ENCODE results near the gene NME1. TPM values are rescaled to one million over a fixed set of nuclear protein-coding genes. Genes with fewer than 3 reads are reported as not detected.

NME1 gene
- total and polyA plus RNA-seq, 3 experiments from 2014 or later: 61.2 to 404 (median 401) TPM

DNA sequence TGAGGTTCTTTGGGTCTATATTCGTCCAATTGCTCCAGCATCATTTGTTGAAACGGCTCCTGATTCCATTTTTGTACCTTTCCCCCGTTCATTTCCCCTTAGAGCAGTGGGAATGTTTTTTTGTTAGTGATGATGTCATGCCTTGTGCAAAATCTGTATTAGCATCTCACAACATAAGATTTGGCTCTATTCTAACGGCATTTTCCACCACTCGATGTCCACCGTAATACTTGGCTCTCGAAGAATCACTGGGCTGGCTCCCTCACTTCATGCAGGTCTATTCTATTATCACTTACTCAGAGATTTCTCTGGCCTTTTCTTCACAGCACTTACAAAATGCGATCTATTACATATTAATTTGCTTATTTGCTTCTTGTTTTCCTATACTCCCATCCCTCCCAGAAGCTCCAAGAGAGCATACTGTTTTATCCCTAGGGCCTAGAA is 571 bp upstream of the NME1 start:
- Mint-ChIP-seq H3K36me3 (peaks cover 0 to 12% (median 0%) of the 10 kb centered on the region in 3 donors), H3K9me3 (no peaks in the 10 kb centered on the region), H3K27me3 (no peaks in the 10 kb centered on the region), H3K27ac (no peak overlapping the region), H3K4me3 (no peak overlapping the region), H3K4me1 (peaks cover 0 to 8% (median 0%) of the 10 kb centered on the region in 3 donors)
- Histone ChIP-seq H3K9me3 (ENCODE audit: low read length) (no peaks in the 10 kb centered on the region), H3K27ac (ENCODE audit: low read depth, low read length) (peak overlapping the region; percentile 60), H3K4me3 (ENCODE audit: low read length) (peak overlapping the region; percentile 14), H3K27me3 (ENCODE audit: insufficient read depth, low read length, poor library complexity, severe bottlenecking) (no peaks in the 10 kb centered on the region), H3K36me3 (ENCODE audit: insufficient read depth, low read length) (peaks cover 4% of the 10 kb centered on the region), H3K4me1 (ENCODE audit: insufficient read depth, low read length) (peaks cover 16% of the 10 kb centered on the region)
- ChIA-PET CTCF (interaction anchor here (0.7 to 3.2 kb wide), 29 partner anchors 9 to 1403 kb away, joined by 3 to 44 read pairs (median 6); partner anchors contain the start of genes NME2, SPAG9 and TOB1), POLR2A (interaction anchor here (0.9 to 1.6 kb wide), 6 partner anchors 10 to 286 kb away, joined by 3 to 23 read pairs (median 8); partner anchors contain the start of genes NME2, SPAG9 and TOB1)
- no peak for DNase-seq

DNA sequence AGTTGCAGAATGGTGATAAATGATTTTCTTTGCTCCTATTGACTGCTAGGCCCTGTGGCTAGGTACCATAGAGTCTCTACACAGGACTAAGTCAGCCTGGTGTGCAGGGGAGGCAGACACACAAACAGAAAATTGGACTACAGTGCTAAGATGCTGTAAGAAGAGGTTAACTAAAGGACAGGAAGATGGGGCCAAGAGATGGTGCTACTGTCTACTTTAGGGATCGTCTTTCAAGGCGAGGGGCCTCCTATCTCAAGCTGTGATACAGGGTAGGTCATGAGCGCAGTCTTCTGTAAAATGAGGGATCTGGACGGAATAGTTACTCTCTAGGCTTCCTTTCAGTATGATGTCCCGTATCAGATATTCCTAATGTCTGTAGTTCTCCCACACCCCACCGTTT is 817 bp downstream of the NME1 start:
- Histone ChIP-seq H3K4me1 (ENCODE audit: insufficient read depth, low read length) (peaks cover 16% of the 10 kb centered on the region), H3K27ac (ENCODE audit: low read depth, low read length) (peak overlapping the region; percentile 34), H3K27me3 (ENCODE audit: insufficient read depth, low read length, poor library complexity, severe bottlenecking) (no peaks in the 10 kb centered on the region), H3K9me3 (ENCODE audit: low read length) (no peaks in the 10 kb centered on the region), H3K4me3 (ENCODE audit: low read length) (peak overlapping the region; percentile 68), H3K36me3 (ENCODE audit: insufficient read depth, low read length) (peaks cover 4% of the 10 kb centered on the region)
- CTCF ChIA-PET: interaction anchor here (1.0 to 2.6 kb wide), 6 partner anchors 8 to 155 kb away, joined by 4 to 44 read pairs (median 16); partner anchors contain the start of gene NME2
- DNase-seq: no peak
- peaks cover 0 to 19% (median 0%) of the 10 kb centered on the region in 3 donors for H3K36me3 Mint-ChIP-seq
- H3K27me3 Mint-ChIP-seq: no peaks in the 10 kb centered on the region
- no peak overlapping the region for H3K27ac Mint-ChIP-seq
- POLR2A ChIA-PET: interaction anchor here (0.6 to 1.6 kb wide), 4 partner anchors 8 to 1936 kb away, joined by 3 to 14 read pairs (median 8); partner anchors contain the start of genes NME2 and TOB1
- no peak overlapping the region for H3K4me3 Mint-ChIP-seq
- peaks cover 0 to 8% (median 0%) of the 10 kb centered on the region in 3 donors for H3K4me1 Mint-ChIP-seq
- no peaks in the 10 kb centered on the region for H3K9me3 Mint-ChIP-seq

DNA sequence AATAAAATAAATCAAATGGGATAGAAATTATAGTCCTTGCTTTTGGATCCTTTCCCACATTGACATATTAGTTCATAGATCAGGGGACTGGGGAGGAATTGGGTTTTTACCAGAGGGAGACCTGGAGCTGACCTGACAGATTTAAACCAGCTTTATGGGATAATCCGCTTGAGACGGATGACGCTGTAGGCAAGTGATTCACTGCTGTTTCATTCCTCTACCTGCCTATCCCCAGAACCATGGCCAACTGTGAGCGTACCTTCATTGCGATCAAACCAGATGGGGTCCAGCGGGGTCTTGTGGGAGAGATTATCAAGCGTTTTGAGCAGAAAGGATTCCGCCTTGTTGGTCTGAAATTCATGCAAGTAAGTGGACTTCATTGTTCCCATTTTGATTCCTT is 2.1 kb downstream of the NME1 start:
- no peak for DNase-seq
- Mint-ChIP-seq H3K4me1 (peaks cover 0 to 8% (median 0%) of the 10 kb centered on the region in 3 donors), H3K27ac (no peak overlapping the region), H3K9me3 (no peaks in the 10 kb centered on the region), H3K27me3 (peaks cover 0 to 2% of the 10 kb centered on the region in 2 donors), H3K36me3 (peaks cover 5 to 26% (median 5%) of the 10 kb centered on the region in 3 donors), H3K4me3 (peak overlapping the region in 3 of 7 donors; percentile 8 to 64 (median 23))
- CTCF ChIA-PET: interaction anchor here (1.3 kb wide), 1 partner anchor 154 kb away, joined by 4 read pairs; no protein-coding TSS in a partner anchor
- Histone ChIP-seq H3K27me3 (ENCODE audit: insufficient read depth, low read length, poor library complexity, severe bottlenecking) (no peaks in the 10 kb centered on the region), H3K36me3 (ENCODE audit: insufficient read depth, low read length) (peaks cover 4% of the 10 kb centered on the region), H3K4me3 (ENCODE audit: low read length) (no peak overlapping the region), H3K27ac (ENCODE audit: low read depth, low read length) (no peak overlapping the region), H3K4me1 (ENCODE audit: insufficient read depth, low read length) (peaks cover 16% of the 10 kb centered on the region), H3K9me3 (ENCODE audit: low read length) (no peaks in the 10 kb centered on the region)
- POLR2A ChIA-PET: no interaction called here

DNA sequence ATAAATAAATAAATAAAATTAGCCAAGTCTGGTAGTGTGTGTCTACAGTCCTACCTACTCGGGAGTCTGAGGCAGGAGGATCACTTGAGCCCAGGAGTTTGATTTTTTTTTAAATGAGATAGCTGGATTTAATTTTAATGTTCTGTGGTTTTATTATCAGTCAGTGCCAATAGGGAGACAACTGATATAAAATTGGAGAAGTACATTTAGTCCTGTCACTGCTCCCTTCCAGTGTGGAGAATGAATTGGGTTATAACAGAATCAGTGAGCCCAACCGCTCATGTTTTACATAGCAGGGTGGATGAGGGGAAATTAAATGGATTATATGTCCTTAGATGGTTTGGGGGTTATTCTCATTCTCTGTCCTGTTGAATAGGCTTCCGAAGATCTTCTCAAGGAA is 6.2 kb downstream of the NME1 start:
- Mint-ChIP-seq H3K4me3 (peak overlapping the region in 1 of 7 donors; percentile 27), H3K36me3 (peaks cover 5 to 43% (median 13%) of the 10 kb centered on the region in 3 donors), H3K9me3 (no peaks in the 10 kb centered on the region), H3K27ac (no peak overlapping the region), H3K4me1 (peaks cover 0 to 8% (median 0%) of the 10 kb centered on the region in 3 donors), H3K27me3 (peaks cover 0 to 2% of the 10 kb centered on the region in 2 donors)
- DNase-seq: no peak
- Histone ChIP-seq H3K4me3 (ENCODE audit: low read length) (no peak overlapping the region), H3K4me1 (ENCODE audit: insufficient read depth, low read length) (peaks cover 4% of the 10 kb centered on the region), H3K36me3 (ENCODE audit: insufficient read depth, low read length) (peaks cover 4% of the 10 kb centered on the region), H3K27ac (ENCODE audit: low read depth, low read length) (no peak overlapping the region), H3K27me3 (ENCODE audit: insufficient read depth, low read length, poor library complexity, severe bottlenecking) (no peaks in the 10 kb centered on the region), H3K9me3 (ENCODE audit: low read length) (no peaks in the 10 kb centered on the region)
- ChIA-PET CTCF (interaction anchor here (1.1 kb wide), 1 partner anchor 161 kb away, joined by 3 read pairs; no protein-coding TSS in a partner anchor), POLR2A (no interaction called here)

DNA sequence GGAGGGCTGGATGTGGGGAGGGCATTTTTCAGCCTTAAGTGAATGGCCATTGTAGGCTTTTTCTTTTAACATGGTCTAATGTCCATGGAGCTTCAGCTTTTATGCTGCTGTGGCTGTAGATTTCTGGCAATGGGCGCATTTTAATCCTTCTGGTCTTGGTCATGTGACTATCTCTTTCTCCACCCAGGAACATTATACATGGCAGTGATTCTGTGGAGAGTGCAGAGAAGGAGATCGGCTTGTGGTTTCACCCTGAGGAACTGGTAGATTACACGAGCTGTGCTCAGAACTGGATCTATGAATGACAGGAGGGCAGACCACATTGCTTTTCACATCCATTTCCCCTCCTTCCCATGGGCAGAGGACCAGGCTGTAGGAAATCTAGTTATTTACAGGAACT is 8.2 kb downstream of the NME1 start:
- no peak overlapping the region for H3K27ac Mint-ChIP-seq
- peaks cover 5 to 44% (median 15%) of the 10 kb centered on the region in 3 donors for H3K36me3 Mint-ChIP-seq
- POLR2A ChIA-PET: interaction anchor here (2.1 kb wide), 1 partner anchor 8 kb away, joined by 7 read pairs; the partner anchor contains the start of gene NME1

DNA sequence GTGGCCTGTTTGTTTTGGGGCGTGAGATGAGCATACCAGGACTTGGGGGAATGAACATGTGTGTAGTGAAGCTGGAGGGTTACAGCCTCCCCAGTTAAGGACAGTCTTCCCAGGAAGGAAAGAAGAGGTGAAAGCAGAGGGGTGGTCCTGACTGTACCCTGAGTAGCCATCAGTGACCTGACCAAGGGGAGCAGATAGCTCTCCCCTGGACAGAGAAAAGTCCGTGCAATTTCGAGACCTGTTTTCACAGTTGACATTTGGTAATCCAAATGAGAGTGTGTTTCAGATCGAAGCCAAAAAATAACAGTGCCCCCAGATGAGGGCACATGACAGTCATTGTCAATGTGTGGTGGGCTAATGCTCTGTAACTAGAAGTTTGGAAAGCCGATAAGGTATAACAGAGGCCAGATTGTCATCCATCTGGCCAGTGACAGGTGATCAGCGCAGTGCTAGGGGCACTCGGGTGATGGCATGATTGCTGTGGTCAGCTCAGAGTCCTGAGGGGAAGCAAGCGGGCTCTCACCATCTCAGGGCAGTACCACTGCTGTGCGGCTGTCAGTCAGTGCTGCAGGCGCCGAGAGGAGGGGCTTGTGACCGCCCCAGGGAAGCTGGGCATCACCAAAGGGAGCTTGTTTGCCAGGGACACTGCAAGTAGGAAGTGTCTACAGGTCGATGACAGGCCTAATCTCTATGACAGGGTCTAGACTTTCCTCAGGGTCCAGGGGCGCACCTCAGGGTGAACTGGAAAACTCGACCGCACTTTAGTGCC is 11.7 kb downstream of the NME1 start:
- DNase-seq: no peak
- peaks cover under 1 to 44% (median 17%) of the 10 kb centered on the region in 3 donors for H3K36me3 Mint-ChIP-seq
- H3K27ac Mint-ChIP-seq: peak overlapping the region; percentile 78 to 98 (median 95)
- H3K27ac ChIP-seq (ENCODE audit: low read depth, low read length): no peak overlapping the region
- H3K27me3 ChIP-seq (ENCODE audit: insufficient read depth, low read length, poor library complexity, severe bottlenecking): no peaks in the 10 kb centered on the region
- H3K4me3 ChIP-seq (ENCODE audit: low read length): peak overlapping the region; percentile 51
- POLR2A ChIA-PET: interaction anchor here (1.5 kb wide), 1 partner anchor 12 kb away, joined by 14 read pairs; the partner anchor contains the start of gene NME1
- no peaks in the 10 kb centered on the region for H3K9me3 ChIP-seq (ENCODE audit: low read length)
- H3K4me3 Mint-ChIP-seq: peak overlapping the region; percentile 92 to 96 (median 96)
- CTCF ChIA-PET: interaction anchor here (1.1 to 1.9 kb wide), 3 partner anchors 10 to 164 kb away, joined by 4 to 15 read pairs (median 6); partner anchors contain the start of gene NME1
- H3K4me1 ChIP-seq (ENCODE audit: insufficient read depth, low read length): peaks cover 9% of the 10 kb centered on the region
- no peaks in the 10 kb centered on the region for H3K9me3 Mint-ChIP-seq
- H3K4me1 Mint-ChIP-seq: peaks cover 14 to 34% (median 25%) of the 10 kb centered on the region in 3 donors
- H3K27me3 Mint-ChIP-seq: peaks cover 0 to 2% of the 10 kb centered on the region in 2 donors
- H3K36me3 ChIP-seq (ENCODE audit: insufficient read depth, low read length): peaks cover 6% of the 10 kb centered on the region

More for the DNA sequence above, 8.2 kb downstream of the NME1 start:
- Histone ChIP-seq H3K27me3 (ENCODE audit: insufficient read depth, low read length, poor library complexity, severe bottlenecking) (no peaks in the 10 kb centered on the region), H3K4me1 (ENCODE audit: insufficient read depth, low read length) (peaks cover 4% of the 10 kb centered on the region), H3K4me3 (ENCODE audit: low read length) (no peak overlapping the region), H3K9me3 (ENCODE audit: low read length) (no peaks in the 10 kb centered on the region), H3K36me3 (ENCODE audit: insufficient read depth, low read length) (peaks cover 4% of the 10 kb centered on the region), H3K27ac (ENCODE audit: low read depth, low read length) (no peak overlapping the region)
- Mint-ChIP-seq H3K9me3 (no peaks in the 10 kb centered on the region), H3K4me3 (peak overlapping the region in 1 of 7 donors; percentile 52), H3K27me3 (peaks cover 0 to 2% of the 10 kb centered on the region in 2 donors), H3K4me1 (peaks cover 8 to 14% (median 12%) of the 10 kb centered on the region in 3 donors)
- no peak for DNase-seq
- CTCF ChIA-PET: interaction anchor here (0.7 to 2.1 kb wide), 2 partner anchors 8 to 309 kb away, joined by 3 to 16 read pairs; partner anchors contain the start of gene NME1

DNA sequence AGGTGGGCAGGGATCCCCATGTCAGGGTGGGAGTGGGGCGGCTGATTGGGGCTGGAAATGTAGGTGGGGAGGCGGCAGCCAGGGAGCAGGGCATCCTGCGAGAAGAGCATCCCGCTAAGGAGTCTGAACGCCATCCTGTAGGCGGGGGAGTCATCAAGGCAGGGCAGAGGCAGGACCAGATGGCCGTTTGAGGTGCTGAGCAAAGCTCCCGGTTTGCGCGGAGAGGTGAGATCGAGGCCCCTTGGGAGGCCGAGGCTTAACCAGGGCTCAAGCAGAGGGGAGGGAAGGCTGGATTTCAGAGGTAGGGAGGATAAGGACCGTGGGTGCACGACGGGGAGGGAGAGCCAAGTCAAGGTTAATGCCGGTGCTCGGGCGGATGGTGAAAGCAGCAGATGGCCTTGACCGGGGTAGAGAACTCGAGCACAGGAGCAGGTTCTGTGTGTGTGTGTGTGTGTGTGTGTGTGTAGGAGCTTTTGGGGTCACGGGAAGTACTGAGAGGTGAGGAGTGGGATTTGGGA is 12.4 kb downstream of the NME1 start:
- H3K27me3 ChIP-seq (ENCODE audit: insufficient read depth, low read length, poor library complexity, severe bottlenecking): no peaks in the 10 kb centered on the region
- peak overlapping the region; percentile 55 for H3K27ac ChIP-seq (ENCODE audit: low read depth, low read length)
- no peaks in the 10 kb centered on the region for H3K27me3 Mint-ChIP-seq
- H3K27ac Mint-ChIP-seq: peak overlapping the region; percentile 78 to 98 (median 95)
- CTCF ChIA-PET: interaction anchor here (1.1 to 1.9 kb wide), 3 partner anchors 11 to 165 kb away, joined by 4 to 15 read pairs (median 6); partner anchors contain the start of gene NME1
- H3K4me1 ChIP-seq (ENCODE audit: insufficient read depth, low read length): peaks cover 9% of the 10 kb centered on the region
- peak overlapping the region; percentile 51 for H3K4me3 ChIP-seq (ENCODE audit: low read length)
- H3K4me3 Mint-ChIP-seq: peak overlapping the region; percentile 92 to 96 (median 96)
- H3K9me3 ChIP-seq (ENCODE audit: low read length): no peaks in the 10 kb centered on the region
- peaks cover 0 to 47% (median 15%) of the 10 kb centered on the region in 3 donors for H3K36me3 Mint-ChIP-seq
- peaks cover 14 to 34% (median 25%) of the 10 kb centered on the region in 3 donors for H3K4me1 Mint-ChIP-seq
- POLR2A ChIA-PET: interaction anchor here (1.1 to 1.5 kb wide), 3 partner anchors 12 to 300 kb away, joined by 3 to 14 read pairs (median 4); partner anchors contain the start of genes NME1, SPAG9 and TOB1
- H3K36me3 ChIP-seq (ENCODE audit: insufficient read depth, low read length): peaks cover 9% of the 10 kb centered on the region
- H3K9me3 Mint-ChIP-seq: no peaks in the 10 kb centered on the region
- peak in 3 of 5 donors; percentile 3 to 49 (median 48) for DNase-seq
